NCI-H524 (cell line): ENCODE results near the gene CARD19.

Experiments used
- DNase-seq, 2 experiments: peaks; one replicate each; lab custom pipeline; 2025; lab: John Stamatoyannopoulos, UW

The CARD19 gene

DNA sequence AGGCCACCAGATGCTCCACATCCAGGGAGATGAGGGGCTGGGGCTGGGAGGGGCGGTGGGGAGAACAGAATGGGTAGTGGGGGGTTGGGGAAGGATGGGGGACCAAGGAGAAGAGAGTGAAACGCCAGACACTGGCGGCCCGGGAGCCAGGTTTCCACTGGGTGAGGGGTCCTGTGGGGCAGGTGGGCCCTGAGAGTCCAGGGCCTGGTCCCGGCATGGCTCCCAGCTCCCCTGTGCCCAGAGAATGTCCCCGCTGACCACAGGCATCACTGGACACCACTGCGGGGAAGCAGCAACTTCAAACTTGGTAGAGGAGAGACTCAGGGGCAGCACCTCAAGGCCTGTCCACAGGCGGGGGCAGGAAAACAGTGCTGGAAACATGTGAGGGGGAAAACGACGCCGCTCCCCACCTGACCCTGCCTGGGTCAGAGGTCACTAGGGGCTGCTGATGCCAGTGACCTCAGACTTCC lies 24.9 kb downstream of the CARD19 start:
- DNase-seq, result no peak

DNA sequence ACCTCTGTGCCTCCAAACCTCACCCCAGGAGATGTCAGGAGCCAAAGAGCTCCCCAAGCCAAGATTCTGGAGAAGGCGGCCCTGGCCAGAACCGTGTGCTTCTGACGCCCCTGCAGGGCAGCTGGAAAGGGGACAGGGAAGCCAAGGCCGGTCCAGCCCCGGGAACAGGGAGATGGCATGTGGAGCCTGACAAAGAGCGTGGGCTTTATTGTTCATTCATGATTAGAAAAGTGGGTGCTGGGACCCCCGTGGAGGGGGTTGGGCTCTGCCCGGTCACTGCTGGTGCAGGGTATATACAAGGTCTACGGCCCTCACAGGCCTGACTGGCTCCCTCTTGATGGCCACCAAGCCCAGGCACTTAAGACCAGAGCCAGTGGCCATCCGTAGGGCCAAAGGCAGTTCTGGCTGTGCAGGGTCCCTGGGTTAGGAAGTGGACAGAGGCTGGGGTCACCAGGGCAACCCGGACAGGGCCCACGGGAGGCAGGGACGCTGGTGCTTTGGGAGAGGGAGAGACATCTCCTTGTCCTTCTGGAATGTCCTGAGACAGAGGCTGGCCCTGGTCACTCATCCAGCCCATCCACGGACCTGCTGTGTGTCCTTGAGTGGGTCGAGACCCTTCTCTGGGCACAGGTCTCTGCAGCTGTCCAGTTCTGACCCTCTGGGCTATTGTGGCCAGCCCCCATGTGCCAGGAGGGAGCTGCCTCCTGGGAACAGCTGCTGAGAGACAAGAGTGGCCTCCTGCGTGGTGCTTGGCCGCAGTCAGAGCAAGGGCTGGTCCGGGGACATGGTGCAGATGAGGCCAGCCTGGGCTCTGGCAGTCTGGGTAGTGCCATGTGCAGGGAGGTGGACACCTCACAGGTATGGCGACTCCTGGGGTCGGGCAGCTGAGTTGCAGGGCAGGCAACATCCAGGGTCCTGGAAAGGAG lies 25.6 kb downstream of the CARD19 start:
- no peak for DNase-seq

DNA sequence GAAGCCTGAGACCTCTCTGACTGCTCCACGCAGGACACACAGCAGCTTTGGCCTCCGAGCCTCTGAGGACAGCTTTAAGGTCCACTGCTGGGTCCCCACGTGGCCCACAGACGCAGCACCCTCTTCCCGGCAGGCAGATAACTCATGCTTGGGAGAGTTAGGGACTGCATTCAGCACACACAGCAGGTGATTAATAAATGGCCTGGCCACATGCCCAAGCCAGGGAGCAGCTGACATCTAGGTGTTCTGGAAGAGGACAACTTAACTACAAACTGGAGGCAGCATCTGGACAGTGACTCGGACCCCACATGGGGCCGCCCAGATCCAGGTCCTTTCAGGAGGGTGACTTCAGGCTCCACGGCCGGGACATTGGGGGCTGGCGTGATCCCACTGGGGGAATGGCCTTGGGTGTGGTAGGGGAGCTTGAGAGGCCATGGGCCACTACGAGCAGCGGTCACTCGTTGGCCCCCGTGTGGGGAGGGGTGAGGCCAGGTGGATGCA lies 26.8 kb downstream of the CARD19 start:
- no peak for DNase-seq

DNA sequence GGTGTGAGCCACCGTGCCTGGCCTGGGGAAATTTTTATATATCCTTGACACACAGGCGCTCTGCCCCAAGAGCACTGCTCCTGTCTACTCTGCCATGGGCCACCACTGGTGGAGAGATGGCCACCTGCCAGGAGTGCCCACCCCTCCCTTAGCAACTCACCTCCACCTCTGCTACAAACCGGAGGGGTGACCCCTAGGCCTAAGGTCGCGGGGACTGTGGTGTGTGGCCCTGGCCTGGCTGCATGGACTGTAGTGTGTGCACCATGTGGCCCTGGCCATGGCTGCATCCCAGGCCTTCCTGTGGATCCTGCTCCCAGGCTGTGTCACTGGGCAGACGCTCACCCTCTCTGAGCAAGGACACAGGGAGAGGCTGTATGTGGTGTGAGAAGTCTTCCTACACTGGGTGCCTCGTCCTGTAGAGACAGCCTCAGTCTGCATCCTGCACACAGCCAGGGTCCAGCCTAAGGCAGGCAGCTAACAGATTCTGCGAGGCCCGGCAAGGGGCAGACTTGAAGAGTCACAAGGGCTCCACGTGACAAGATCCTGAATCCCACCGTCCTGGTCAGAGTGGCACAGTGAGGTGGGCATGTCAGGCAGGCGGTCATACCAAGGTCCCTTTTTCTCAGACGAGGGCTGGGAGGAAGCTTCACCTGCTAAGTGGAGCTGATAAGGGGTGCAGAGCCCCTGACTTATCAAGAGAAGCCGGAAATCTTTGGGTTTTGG lies 27.7 kb downstream of the CARD19 start:
- DNase-seq, result no peak

DNA sequence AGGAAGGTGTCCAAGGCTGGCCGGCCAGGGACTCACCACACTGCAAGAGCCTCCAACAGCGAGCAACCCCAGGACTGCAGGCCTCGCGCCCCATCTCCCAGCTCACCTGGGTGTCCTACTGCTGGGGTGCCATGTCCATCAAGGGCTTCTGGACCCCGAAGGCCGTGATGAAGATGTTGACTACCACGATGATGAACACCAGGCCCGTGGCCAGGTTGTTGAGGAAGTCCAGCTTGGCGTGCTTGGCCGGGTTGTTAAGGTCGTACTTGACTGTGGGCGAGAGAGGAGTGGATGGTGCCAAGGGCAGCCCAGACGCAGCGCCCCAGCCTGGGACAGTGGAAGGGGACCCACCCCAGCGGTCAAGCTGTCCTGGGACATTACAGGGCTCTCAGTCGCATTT lies 28.8 kb downstream of the CARD19 start:
- no peak for DNase-seq

DNA sequence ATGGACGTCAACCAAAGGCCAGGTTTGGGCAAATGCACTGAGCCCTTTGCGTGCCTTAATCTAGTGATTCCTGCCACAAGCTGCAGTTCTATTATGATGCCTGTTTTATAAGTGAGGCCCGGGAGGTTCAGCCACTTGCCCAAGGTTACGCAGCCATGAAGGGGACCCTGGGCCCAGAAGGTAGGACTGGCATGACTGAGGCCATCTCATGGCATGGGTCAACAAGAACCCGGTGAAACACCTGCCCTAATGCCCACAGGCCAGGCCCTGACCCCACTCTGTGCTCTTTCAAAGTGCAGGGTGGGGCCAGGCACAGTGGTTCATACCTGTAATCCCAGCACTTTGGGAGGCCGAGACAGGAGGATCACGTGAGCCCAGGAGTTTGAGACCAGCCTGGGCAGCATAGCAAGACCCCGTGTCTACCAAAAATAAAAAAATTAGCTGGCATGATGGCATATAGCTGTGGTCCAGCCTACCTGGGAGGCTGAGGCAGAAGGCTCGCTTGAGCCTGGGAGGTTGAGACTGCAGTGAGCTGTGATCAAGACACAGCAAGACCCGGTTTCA lies 29.4 kb downstream of the CARD19 start:
- DNase-seq, result no peak

DNA sequence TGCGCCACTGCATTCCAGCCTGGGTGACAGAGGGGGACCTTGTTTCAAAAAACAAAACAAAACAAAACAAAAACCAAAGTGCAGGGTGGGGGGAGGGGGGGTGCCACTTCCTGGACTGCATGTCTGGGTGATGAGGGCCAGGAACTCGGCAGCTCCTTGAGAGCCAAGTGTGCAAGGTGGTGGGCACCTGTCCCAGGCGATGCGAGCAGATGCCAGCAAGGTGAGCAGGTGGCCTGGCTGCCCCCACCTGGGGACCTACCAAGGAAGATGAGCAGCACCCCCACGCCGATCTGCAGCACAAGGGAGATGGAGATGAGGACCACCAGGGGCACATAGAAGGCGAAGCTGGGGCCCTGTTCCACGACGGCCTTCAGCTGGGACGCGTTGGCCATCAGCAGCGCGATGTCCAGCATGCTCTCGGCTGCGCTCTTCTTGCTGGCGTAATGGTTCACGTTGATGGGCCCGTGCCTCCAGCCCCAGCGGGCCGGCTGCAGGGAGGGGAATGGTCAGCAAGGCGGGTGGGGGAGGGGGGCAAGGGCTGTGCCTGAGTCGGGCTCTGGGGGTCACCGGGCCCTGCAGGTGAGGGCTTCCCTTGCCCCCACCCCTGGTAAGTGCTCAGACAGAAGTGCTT lies 30.2 kb downstream of the CARD19 start:
- no peak for DNase-seq

DNA sequence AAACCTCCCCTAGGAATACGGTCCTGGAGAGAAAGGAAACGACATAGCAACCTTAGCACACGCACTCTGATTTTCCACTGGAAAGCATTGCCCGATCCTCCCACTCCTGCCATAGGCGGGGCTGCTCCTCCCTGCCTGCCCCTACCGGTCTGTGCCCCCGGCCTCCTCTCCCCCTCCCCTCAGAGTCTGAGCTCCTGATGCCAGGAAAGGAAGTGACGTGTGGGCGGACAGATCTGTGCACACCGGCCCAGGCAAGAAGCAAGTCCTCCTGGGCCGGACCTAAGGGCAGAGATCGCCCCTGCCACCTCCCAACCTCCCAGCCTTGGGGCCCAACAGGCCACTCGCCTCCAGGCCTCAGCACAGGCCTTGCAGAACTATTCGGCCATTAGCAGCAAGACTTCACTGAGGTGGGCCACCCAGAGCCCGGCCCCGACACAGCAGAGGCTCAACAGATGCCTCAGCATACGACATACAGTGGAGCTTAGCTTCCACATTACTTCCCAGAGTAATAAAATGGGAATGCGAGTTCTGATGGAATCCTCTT lies 30.9 kb downstream of the CARD19 start:
- no peak for DNase-seq

DNA sequence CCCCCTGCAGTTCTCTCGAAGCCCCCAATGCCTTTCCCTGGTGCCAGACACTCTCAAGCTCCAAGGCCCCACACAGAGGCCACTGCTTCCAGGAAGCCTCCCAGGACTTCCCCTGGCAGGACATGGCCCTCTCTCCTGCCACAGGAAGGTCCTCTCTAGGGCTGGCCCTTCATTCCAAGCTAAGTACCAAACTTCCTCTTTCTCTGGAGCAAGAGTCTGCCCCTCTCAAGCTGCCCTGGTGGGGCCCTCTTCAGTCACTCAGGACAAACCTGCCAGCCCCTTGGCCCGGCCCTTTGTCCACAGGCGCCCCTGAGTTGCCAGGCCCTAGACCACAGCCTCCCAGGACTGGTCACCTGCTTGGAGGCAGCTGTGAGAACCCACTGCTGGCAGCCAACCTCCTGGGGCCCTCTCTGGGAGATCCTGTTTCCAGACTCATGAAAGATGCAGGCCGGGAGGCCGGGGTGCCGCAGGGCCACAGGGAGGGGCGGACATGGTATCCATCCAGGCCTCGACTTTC lies 31.4 kb downstream of the CARD19 start:
- no peak for DNase-seq

DNA sequence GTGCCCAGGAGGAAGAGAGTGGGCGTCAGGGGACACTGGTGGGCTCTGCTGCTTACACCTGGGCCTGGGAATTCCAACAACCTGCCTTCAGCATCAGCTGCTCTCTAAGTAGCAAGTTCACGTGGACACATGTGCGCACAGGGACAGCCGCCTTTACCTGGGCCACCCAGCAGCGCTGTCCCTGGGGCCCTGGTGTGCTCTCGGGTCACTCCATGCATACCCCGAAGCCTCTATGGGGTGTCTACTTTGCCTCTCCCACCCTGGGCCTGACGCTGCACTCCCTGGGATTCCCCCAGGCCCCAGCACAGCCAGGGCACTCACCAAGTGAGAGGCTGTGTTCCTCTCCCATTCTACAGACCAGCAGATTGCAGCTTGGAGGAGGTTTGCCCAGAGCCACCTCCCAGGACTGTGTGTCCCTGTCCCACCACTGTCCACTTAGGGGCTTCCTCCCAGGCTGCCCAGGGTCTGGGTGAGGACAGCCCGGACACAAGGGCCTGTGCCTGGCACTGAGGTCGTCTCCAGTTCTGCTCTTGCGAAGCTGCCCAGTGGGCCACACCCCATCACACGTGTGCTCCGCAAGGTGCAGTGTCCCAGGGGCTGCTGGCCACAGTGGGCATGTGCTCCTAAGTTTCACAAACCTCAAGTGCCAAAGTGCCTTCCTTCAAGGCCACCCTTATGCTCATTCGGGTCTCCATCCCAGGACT lies 32.1 kb downstream of the CARD19 start:
- DNase-seq, result no peak

DNA sequence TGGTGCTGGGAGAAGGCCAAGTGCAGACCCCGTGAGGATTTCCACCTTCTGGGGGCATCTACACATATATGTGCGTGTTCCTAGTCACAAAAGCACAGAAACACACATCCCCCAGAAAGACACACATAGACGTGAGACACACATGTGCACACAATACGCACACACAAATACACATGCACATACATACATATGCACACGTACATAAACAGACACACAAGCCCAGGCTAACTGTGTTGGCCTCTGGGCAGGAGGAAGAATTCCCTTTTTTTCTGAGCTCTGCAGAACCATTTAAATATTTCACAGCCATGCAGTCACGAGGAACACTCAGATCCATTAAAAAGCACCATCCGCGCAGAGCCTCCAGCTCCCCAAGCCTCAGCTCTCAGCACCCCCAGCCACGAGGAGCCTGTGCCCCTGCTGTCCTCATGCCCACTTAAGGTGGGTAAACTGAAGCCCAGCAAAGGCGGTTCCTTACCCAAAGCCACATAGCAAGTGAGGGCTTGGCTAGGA lies 32.8 kb downstream of the CARD19 start:
- DNase-seq, result no peak

DNA sequence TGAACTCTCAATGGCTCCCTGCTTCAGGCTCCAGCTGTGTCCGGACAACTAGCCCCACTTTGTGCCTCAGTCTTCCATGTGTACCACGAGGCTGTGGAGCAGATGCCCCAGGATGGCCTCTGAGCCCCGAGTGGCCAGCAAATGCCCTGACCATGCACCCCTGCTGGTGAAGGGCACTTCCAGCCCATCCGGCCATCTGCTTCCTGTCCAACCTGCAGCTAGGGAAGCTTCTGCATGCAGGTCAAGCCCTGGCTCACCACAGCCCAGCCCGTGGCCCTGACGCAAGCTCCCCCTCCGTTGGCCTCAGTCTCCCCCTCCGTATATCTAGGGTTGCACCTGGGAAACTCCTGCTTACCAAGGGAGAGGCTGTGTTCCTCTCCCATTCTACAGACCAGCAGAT lies 33.3 kb downstream of the CARD19 start:
- DNase-seq, result no peak

DNA sequence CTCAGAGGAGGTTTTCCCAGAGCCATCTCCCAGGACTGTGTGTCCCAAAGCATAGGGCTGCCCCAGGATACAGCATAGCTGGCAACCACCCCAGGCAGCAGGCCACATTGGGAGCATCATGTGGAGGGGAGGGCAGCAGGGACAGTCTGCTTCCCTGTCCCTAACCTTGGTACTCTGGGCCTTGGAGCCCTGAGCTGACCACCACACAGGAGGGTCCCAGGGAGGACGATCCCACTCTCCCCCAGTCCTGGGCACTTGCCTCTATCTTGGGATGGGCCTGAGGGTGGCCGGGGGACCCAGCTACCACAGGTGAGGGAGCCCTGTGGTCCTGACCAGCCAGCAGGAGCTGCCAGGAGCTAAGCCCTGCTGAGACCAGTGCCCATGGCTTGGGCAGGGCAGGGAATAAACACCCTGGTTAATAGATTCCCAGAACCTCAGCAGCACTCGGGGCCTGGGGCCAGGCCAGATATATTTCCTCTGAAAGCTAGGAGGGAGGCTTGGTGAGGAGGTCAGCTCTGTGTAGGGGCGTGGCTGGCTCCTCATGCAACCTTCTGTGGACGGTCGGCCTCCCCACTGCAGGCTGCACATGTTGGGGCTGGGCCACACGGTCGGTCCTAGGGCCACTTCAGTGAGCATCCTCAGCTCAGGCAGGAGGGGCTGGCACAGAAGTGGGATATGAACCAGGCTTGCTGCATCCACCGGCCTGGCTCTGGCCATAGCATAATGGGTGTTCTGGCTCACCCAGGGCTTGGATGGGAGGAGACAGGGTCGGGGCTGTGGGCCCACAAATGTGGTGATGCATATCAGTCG lies 33.9 kb downstream of the CARD19 start:
- no peak for DNase-seq

DNA sequence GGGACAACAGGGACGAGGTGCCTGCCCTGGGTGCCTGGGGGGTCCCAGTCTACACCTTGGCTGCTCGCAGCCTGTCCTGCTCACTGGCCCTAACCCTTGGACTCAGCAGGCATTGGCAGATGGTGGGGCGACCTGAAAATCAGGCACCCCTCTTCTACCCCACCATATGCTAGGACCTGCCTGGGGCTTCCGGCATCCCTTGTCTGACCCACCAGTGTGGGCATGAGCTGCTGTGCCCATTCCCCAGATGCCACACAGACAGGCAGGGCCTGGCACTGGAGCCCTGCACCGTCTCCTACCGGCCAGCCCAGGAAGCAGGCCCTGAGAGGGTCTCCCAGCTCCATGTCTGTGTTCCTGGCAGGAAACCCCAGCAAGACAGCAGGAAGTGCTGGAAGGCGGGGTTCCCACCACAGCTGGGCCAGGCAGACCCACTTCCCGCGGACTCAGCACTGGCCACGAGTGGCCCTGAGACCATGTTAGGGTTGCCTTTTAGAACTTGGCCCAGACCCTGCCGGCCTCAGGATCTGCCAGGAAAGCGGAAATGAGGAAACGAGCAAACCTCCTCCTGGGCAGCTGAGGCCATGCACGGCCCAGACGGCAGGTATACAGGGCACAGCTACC lies 35.0 kb downstream of the CARD19 start:
- no peak for DNase-seq

DNA sequence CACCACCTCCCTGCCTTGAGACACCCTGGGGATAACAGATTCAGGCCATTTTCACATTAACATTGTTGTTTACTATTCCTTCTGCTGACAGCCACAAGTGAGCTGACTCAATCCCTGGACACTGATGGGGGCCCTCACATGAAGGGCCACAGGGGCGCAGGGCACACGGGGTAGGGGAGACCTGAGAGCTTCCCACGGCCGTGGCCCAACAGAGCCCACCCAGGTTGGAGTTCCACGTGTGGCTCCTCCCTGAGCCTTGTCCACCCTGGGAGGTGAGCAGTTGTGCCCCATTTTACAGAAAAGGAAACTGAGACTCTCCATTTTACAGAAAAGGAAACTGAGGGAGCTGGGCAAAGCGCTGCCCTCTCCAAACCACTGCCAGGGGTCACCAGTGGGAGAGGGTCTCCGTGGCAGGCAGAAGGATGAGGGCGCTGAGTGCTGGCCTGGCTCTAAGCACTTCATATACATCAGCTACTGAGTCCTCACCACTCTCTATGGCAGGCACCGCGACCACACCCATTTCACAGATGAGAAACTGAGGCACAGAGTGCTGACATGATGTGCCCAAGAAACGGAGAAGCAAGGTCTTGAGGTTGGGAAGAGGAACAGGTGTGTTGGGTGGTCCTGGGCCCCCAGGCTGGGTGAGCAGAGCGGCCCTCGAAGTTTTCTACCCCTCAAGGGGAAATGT lies 35.7 kb downstream of the CARD19 start:
- DNase-seq, result no peak

DNA sequence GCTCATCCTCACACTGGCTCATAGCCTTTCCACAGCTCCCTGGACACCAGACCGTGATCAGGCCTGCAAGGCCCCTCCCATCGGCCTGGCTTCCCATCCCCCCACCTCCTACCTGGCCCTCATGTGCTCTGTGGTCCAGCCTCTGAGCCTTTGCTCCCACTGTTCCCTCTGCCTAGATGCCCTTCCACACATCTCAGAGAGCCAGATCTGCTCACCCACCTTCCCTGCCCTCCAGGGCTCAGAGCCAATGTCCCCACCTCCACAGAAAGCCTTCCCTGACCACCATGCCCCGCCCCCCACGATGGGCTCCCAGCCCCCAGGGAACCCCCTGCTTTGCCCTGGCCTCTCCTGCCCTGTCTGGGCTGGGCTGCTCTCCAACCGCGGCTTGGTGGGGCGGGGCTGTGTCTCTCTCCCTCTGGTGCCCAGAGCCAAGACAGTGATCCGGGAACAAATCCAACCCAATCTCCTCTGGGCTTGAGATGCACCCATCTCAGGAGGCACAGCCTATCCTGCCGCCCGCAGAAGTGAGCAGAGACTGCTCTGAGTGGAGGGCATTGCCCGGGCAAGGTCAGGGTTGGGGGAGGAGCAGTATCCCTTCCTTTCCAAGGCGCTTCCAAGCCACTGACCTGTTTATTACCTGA lies 36.4 kb downstream of the CARD19 start:
- no peak for DNase-seq

DNA sequence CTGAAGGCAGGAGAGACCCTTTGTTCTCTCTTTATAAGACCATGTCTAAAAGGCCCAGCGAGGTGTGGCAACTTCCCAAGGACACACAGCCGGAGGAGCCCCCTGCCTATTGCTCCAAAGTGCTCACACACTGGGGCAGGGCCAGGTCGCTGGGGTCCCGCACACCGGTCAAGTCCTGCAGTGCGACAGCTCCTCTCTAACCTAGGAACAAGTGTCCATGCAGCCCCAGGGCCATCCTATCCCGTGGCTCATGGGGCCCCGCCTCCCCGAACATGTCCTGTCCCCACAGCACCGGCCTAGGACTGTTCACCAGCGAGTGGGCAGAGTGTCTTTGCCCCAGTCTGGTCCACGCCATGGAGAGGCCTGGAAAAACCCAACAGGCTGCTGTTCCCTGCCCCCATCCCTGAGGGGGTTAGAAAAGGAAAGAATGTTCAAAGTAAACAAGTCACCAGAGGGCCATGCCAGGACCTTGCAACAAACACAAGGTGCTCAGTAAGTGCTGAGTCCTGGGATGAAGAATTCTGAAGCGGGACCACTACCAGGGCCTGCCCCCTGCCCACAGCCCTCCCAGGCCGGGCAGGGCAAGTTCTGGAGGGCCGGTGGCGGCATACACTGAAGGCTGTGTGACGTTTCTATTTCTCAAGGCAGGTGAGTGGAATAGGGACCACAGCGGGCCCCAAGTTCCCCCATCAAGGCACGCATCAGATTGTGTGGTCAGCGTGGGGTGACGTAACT lies 37.1 kb downstream of the CARD19 start:
- no peak for DNase-seq

DNA sequence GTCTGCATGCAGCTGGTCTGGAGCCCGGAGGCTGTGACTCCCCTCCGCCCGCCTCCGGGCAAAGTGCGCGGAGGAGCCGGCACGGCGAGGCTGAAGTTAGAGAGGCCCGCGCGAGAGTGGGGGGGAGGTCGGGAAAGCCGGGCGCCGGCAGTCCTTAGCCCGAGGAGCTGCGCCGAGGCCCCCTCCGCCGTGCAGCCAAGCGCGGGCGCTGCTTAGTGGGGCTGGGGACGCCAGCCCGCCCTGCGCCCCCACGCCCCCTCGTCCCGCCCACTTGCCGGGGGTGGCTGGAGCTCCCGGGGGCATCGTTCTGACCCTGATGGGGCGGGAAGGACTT lies 37.6 kb downstream of the CARD19 start:
- peak in 1 of 2 experiments; percentile 34 for DNase-seq
